GF-D8 (cell line): ENCODE results near the gene TCF4.

ENCODE experiments used
- DNase-seq: peaks from one replicate; lab custom pipeline; 2025; lab: John Stamatoyannopoulos, UW

The TCF4 gene

GRCh38 chr18:55296115-55296514, 291.9 kb downstream of the TCF4 start:
- DNase-seq = no peak

DNA sequence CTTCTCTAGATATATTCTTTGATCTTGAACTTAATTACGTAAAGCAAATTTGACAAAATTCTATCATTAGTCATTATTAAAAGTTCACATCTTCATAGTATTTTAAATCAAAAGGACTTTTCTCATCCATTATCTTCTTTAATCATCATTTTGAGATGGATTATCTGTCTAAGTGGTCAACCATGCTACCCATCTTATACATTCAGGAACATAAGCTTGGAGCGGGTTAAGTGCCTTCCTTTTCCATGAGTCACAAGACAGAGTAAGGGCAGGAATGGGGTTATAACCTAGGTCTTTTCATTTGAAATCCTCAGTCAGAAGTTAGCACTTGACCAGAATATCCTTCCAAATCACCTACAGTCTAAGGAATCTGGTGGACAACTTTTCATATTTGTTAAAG, 297.1 kb downstream of the TCF4 start:
- DNase-seq = no peak

DNA sequence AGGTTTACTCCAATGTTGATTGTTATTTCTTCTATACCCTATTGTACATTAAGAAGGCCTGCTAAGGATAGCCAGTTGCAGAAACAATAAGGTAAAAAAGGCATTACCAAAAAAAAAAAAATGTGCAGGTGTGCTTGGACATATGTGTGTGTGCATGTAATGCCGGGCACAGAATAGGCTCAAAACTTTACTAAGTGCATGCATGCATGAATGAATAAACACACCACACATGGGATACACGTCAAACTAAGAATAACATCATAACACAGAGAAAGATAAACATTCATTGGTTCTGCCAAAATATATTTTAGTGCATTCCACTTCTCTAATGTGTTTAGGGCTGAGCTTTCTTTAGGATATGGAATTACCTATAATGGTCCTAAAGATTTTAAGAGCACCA, 298.2 kb downstream of the TCF4 start:
- no peak for DNase-seq

- no peak for DNase-seq
Observed at GRCh38 chr18:55289048-55289447, 298.9 kb downstream of the TCF4 start.

GRCh38 chr18:55287935-55288868, 299.8 kb downstream of the TCF4 start:
- no peak for DNase-seq

DNA sequence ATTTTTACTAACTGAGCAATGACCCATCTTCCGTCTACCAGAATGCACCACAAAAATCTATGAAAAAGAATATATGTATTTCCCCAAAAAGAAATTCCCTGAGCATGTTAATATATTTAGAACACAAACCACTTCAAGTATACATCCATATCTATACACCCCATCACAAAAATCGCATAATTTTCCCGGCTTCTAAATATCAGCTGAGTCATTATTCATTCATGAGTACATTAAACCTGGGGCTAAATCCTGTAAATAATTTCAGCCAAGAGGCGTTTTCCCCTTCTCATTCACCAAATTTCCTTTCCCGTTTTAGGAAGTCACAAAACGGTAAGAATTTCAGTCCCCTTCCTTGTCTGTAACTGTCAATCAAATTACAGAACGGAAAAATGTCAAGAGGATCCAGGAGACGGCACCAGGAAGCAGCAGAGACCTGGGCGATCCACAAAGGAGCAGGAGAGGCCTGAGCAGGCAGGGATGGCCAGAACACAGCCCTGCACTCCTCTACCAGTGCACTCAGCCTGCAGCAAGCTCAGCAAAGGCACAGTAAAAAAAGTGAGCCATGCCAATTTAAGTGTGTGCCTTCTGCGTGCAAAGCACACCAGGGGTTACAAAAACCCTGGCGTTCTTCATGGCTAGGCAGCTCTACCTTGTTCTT, 300.7 kb downstream of the TCF4 start:
- no peak for DNase-seq

DNA sequence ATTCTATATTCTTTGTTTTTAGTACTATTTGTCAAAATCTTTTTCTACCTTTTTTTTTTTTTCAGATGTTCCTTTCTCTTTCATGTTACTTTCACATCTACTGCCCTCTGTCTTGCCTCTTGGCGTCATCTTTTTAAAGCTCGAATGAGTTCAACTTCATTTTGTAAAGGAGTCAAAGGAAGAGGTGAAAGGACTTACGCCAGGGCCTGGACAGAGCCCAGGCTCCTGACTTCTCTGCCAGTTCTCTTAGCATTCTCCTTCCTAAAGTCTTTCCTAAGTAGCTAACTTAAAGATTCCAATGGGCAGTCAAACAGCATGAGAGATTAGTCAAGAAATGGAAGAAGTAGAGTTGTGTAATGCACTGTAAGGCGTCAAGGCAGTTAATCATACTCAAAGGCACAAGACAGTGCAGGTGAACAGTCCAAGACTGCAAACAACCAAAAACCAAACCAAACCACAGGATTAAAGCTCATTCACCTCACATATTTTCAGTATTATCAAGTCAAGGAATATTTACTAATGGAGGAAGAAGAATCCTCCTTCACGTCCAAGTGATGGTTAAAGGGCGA, 301.7 kb downstream of the TCF4 start:
- no peak for DNase-seq

DNA sequence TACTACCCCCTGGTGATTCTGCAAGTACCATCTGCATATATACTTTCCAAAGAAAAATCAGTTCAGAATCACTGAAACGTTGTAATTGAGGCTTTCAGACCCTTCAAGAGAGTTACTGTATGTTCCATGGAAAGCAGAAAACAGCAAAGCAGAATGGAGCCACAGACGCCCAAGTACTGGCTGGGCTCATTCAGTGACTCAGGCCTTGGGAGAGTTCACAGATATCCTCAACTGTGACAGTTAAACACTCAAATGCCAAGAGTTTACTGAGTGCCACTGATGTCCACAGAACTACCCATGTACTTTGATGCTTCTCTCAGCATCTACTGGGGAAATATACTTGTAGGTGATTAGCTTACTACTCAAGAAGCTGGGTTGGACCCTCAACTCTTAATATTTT, 303.4 kb downstream of the TCF4 start:
- no peak for DNase-seq

- no peak for DNase-seq
Observed at GRCh38 chr18:55283309-55283708, 304.7 kb downstream of the TCF4 start.

DNA sequence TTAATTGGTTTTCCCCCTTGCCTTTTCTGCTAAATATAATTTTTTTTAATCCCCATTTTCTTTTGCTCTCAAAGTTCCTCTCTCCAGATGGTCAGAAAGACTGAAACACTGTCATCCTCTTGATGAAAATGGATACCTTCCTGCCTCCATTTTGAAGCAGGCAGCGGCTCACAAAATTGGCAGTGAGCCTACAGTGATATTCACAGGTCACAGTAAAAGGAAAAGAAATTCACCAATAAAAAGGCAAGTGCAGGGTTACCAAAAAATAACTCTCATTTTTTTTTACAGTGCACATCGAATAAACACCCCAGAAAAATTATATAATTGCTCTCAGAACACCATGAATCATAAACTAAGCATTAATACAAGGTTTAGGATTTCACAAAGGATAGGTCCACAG, 307.5 kb downstream of the TCF4 start:
- DNase-seq = no peak

- no peak for DNase-seq
Observed at GRCh38 chr18:55275039-55275901, 312.7 kb downstream of the TCF4 start.

- no peak for DNase-seq
Observed at GRCh38 chr18:55272510-55273243, 315.3 kb downstream of the TCF4 start.

DNA sequence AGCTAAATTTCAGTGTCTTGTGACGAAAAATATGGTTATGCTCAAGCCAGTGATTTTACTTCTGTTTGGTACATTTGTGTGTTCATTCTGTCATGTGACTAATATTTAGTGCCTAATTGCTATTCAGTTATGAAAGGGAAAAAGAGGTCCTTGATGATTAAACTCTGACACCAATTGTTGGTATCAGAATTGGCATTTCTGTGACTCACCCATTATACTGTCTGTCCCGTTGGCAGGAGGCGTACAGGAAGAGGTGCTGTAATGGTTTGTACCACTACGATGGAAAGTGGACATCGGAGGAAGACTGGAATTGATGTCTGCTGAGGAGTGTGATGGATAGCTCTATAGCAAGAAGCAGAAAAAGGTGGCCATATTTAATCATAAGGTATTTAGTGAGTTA, 318.4 kb downstream of the TCF4 start:
- no peak for DNase-seq

- DNase-seq = no peak
Observed at GRCh38 chr18:55268628-55269275, 319.2 kb downstream of the TCF4 start.

DNA sequence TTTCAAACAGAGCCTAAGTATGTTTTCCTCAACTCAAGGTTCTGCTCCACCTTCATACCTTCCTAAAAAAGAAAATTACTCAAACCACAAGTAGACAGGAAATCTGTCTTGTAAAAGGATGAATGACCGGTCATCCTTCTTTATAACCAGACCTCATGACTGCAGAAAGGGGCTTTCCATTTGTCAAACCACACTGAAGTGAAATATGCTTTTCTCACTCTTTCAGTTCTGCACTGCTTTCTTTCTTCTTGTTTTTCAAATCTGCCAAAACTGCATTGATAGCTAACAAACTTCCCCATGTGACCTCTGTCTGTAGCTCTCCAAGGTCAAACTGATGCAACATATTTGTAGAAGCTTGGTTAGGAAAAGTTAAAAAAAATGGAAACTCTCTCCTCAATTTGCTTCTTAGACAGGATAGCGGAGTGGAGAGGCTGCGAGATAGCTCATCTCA, 319.8 kb downstream of the TCF4 start:
- DNase-seq = no peak

DNA sequence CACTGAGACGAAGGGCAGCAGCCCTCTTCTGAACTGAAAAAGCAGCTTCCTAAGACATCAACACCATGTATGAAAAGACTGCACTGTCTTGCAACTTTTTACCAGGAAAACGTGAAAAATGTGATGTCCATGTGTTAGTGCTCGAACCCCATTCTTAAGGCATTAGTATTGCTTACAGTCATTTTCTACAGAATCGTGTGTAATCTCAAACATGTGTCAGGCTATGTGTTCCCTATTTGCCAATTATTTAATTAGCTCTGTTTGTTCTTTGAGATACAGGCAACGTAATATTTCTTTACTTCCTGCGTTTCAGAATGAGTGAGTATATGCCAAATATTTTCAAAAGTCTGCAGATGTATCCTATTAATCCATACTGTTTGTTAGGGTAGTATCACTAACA, 321.0 kb downstream of the TCF4 start:
- DNase-seq = no peak

GRCh38 chr18:55265984-55266383, 322.0 kb downstream of the TCF4 start:
- DNase-seq = peak; percentile 21

GRCh38 chr18:55265130-55265675, 322.8 kb downstream of the TCF4 start:
- no peak for DNase-seq

DNA sequence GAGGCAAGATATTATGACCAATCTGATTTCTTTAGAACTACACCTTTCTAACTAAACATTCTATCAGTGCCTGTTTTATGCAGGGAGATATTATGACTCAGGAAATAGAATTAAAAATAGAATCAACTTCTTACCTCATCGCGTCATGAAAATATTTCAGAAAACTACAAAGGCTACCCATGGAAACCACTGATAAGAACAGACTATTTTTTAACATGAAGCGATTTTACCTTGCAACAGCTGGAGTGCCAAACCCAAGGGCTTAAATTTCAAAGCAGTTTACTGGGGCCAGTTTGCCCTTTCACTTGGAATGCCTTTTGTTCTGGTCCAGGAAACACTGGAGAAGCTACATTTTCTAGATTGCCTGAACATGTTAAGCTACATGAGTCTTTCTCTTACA, 323.9 kb downstream of the TCF4 start:
- DNase-seq = no peak

- DNase-seq = no peak
Observed at GRCh38 chr18:55262021-55262560, 325.9 kb downstream of the TCF4 start.
